ENCODE measurements around the gene ZBTB25.
A peak's percentile ranks its signal among the peaks of the same experiment; 100 is the strongest.

Gene ZBTB25

GRCh38 chr14:64515053-64515452 is 11.4 kb upstream of the ZBTB25 start:
- DNase-seq (ENCODE audit: low read depth): no peak

DNA sequence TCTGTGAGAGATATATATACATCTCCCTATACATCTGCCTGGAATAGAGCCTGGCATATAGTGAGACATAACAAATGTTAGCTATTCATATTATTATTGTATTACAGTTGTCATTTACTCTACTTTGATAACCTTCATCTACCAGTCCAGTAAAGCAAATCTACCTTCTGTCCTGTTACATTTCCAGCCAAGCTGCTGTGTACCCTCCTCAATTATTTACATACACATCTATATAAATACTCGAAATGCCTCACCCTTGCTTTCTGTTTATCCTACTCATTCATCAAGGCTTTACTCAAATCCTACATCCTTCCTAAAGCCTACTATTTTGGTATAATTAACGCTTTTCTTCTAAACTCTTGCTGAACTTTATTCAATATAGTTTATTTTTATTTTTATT is 9.6 kb upstream of the ZBTB25 start:
- DNase-seq (ENCODE audit: low read depth): no peak

DNA sequence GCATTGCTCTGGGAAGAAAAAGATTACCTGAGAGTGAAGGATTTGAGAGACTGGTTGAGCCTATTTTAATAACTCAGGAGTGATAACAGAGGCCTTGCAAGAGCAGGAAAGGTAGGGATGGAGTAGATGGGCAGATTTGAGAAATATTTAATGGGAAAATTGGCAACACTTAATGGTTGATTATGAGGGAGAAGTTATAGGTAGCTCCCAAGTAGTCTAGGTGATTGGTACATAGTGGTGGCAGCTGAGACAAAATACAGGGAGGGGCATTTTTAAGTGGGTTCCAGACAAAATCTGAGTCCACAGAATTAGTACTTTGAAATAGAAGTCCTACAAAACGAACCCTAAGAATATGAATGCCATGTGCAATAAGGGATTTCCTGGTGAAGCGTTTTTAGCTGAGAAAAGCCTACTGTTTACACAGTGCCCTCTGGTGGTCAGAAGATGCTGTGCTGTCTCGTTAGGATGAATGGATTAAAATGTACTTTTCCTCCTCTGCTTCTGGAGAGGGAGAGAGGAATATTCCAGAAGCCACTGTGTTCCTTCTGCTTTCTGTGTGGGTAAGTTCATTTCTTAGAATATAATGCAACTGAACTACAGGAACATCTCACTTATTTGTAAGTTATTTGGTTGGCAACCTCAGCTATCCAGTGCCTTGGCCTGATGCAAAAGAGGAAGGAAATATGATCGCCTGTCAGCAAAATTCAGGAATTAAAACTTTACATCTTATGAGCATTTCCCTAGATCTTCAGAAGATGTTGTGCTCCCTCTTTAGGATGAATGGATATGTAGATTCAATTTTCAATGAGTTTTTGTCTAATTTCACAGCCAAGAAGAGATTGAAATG is 7.4 kb upstream of the ZBTB25 start:
- DNase-seq (ENCODE audit: low read depth): peak; percentile 40

- no peak for DNase-seq (ENCODE audit: low read depth)
These were observed 5.4 kb upstream of the ZBTB25 start for GRCh38 chr14:64509036-64509435.

- DNase-seq (ENCODE audit: low read depth): no peak
These were observed 4.7 kb upstream of the ZBTB25 start for GRCh38 chr14:64508215-64508776.

DNA sequence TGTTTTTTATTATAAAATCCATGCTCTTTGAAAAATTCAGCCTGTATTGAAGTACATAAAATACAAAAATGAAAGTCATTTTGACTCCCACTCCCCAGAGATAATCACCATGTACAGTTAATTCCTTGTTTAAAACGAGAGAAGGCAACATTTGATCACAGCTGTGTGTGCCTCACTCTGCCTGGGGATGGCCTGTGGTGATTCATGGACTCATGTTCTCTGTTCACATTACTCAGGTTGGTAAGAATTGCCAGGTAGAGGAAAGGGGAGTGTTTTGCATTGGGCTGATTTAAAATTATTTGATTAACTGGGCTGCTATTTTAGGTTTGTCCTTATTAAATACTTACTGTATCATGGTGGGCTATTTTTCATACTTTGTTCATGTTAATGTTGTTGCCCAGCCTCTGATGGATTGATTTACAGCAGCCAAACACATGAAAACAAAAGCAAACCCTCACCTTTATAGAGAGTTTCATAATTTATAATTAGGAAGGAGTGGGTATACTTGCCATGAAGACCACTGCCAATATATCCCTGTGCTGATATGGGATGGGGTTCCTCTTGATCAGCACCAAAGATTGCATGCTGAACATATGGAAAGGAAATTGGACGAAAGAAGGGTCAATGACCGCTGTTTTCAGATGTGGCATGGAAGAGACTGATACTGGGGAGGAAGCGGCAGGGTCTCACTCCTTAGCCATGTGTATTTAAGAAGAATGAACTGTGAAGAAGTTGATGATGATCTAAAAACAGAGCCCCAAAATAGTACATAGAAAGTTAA is 3.9 kb upstream of the ZBTB25 start:
- DNase-seq (ENCODE audit: low read depth): no peak

- no peak for DNase-seq (ENCODE audit: low read depth)
These were observed 3.1 kb upstream of the ZBTB25 start for GRCh38 chr14:64506721-64507120.

DNA sequence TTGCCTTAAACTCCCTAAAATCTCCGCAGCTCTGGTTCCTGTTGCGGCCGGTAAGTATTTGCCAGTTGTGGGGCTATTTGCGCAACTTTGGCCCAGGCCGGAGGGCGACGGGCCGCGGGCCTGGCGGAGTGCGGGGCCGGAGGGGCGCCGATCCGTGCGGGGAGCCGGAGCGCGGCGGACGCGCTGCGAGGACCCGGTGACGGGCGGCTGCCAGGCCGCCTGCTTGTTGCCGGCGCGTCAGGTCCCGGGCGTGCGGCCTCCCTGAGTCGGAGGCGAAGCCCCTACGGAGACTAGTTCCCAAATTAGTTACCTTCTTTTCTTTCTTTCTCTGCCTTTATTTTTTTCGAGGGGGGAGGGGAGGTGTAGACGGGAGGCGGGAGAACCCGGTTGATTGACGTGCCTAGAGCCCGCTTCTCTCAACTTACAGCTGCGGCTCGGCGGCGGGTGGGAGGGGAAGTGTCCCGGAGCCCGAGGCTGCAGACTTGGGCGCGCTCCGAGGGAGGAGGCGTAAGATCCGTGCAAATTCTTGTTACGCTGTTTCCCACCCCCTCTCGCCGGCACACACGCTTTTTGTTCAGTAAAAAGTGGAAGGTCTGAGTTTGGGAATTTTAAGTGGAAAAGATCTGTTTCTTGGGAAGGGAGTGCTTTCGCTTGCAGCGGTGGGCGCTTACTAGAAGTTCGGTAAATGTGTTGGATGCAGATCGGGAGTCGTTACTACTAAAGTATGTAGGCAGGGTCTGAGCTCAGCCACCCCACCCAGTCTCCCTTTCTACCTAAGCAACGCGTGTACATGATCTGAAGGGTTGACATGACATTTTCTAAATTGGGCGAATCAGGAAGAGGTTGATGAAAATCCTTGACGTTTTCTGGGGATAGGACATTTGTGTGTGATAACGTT is 1.5 kb upstream of the ZBTB25 start:
- peak; percentile 74 for DNase-seq (ENCODE audit: low read depth)

GRCh38 chr14:64504310-64504896 is 765 bp upstream of the ZBTB25 start, which contains the start of gene ZBTB1:
Gene ZBTB1, plus strand, starts transcription at chr14:64504770. Its CDS starts 16,735 bp downstream, at chr14:64521505.
- peak; percentile 80 for DNase-seq (ENCODE audit: low read depth)

GRCh38 chr14:64502887-64503433 is 678 bp downstream of the ZBTB25 start:
- DNase-seq (ENCODE audit: low read depth): no peak

DNA sequence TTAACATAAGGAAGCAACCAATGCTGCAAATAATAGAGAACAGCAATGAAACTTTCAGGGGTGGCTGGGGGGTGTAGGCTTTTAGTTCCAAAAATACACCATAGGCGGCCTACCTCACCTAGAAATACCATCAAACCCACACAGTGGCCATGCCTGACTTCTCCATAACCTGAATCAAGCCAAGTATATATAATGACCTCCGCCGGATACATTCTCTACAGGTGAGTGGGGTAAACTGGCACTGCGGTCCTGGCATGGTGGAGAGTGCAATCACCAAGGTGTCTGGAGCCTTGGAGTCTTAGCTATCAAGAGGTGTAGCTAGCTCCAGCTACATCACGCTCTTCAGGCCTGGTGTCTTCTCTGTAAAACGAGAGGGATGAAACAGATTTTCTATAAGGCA is 1.2 kb downstream of the ZBTB25 start:
- no peak for DNase-seq (ENCODE audit: low read depth)

GRCh38 chr14:64501411-64502171 is 2.0 kb downstream of the ZBTB25 start:
- DNase-seq (ENCODE audit: low read depth): peak; percentile 14

DNA sequence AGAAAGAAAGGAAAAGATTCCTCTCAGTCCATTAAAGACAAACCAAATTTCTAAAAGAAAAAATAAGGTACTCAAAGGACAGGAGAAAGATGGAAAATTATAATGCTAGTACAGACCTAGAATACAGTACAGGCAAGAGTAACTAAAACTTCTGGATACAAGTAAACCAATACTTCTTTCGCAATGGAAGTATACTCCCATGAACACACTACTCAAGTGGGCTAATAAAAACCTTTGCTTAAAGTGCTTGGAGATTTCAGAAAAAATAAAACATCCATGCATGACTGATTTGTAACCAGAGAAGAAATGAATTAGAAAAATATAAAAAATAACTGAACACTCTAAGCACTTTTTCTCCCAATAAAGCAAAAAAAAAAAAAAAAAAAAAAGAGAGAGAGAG is 3.5 kb downstream of the ZBTB25 start:
- DNase-seq (ENCODE audit: low read depth): no peak

GRCh38 chr14:64496764-64497163 is 6.9 kb downstream of the ZBTB25 start:
- DNase-seq (ENCODE audit: low read depth): no peak

GRCh38 chr14:64495252-64495651 is 8.4 kb downstream of the ZBTB25 start:
- no peak for DNase-seq (ENCODE audit: low read depth)

DNA sequence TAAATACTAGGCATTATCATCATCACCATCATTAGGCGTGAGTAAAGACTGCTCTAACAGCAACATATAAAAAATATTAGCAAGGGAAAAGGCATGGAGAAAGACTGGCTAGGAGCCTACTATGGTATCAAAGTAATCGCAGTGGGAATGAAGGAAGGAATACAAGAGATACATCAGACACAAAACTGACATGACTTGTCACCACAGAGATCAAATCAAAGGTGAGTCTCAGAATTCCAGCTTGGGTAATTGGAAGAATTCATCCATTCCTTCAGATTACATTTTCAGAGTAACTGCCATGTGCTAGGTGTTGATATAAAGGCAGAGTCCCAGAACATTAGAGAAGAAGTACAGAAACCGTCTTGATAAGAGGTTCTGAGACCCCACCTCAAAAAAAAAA is 10.2 kb downstream of the ZBTB25 start:
- DNase-seq (ENCODE audit: low read depth): no peak

DNA sequence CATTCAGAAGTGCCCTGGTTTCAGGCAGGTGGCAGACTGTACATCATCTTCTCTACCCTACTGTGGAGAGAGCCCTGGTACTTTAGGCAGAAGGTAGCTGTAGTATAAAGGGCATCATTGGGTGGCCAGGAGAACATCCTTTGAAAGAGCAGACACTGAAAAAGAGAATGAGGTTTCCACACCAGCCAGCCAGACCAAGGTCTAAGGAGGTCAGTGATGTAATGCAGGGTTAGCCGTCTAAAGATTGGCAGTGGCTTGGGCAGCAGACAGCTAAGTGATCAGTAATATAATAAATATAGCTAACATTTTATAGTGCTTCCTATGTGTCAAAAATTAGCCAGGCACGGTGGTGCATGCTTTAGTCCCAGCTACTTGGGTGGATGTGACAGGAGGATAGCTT is 12.0 kb downstream of the ZBTB25 start:
- no peak for DNase-seq (ENCODE audit: low read depth)

DNA sequence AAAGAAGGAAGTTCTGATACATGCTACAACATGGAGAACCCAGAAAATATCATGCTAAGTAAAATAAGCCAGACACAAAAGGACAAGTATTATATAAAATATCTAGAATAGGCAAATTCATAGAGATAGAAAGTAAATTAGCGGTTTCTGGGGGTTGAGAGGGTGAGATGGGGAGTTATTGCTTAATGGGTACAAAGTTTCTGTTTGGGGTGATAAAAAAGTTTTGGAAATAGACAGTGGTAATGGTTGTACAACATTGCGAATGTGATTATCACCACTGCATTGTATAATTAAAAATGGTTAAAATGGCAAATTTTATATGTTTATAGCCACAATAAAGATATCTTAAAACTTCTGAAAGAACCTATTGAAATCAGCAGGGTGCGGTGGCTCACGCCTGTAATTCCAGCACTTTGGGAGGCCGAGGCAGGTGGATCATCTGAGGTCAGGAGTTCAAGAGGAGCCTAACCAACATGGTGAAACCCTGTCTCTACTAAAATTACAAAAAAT is 15.0 kb downstream of the ZBTB25 start:
- no peak for DNase-seq (ENCODE audit: low read depth)

- DNase-seq (ENCODE audit: low read depth): no peak
These were observed 24.9 kb downstream of the ZBTB25 start for GRCh38 chr14:64478634-64479250.

- DNase-seq (ENCODE audit: low read depth): no peak
These were observed 27.2 kb downstream of the ZBTB25 start for GRCh38 chr14:64476438-64476837.
